Karpas-422 (cell line): Measurements from ENCODE around the gene NIPAL1. TPM values are rescaled to one million over a fixed set of nuclear protein-coding genes. Genes with fewer than 3 reads are reported as not detected.

Source experiments
- DNase-seq: peaks from one replicate; pipeline ENCODE4 v3.0.0-alpha.2; 2015
- H2AFZ ChIP-seq: fragments of 200-600 bp; sonication (generic); 2 replicates; pipeline ENCODE4 v1.6.1; 2014; ENCODE audit warnings: antibody characterized with exemption, low read length, mixed read lengths
- H3K27ac ChIP-seq: fragments of 200-600 bp; sonication (generic); 2 replicates; pipeline ENCODE4 v1.5.1; 2014; ENCODE audit warnings: mild to moderate bottlenecking, low read length, moderate library complexity
- H3K27me3 ChIP-seq: fragments of 200-600 bp; sonication (generic); 2 replicates; pipeline ENCODE4 v1.6.1; 2014; ENCODE audit warnings: low read length, mixed read lengths
- H3K36me3 ChIP-seq: fragments of 200-600 bp; sonication (generic); 2 replicates; pipeline ENCODE4 v1.6.1; 2014; ENCODE audit warnings: low read length, mixed read lengths; ENCODE audit not compliant: insufficient read depth
- H3K4me1 ChIP-seq: fragments of 200-600 bp; sonication (generic); 2 replicates; pipeline ENCODE4 v1.6.1; 2014; ENCODE audit warnings: mild to moderate bottlenecking, low read length, mixed read lengths
- H3K4me2 ChIP-seq: fragments of 200-600 bp; sonication (generic); 2 replicates; pipeline ENCODE4 v1.6.1; 2014; ENCODE audit warnings: low read length, low read depth, mild to moderate bottlenecking; ENCODE audit not compliant: poor library complexity, severe bottlenecking
- H3K4me3 ChIP-seq: fragments of 200-600 bp; sonication (generic); 2 replicates; pipeline ENCODE4 v1.5.1; 2014; ENCODE audit warnings: mild to moderate bottlenecking, antibody characterized with exemption, low read length, mixed read lengths
- H3K79me2 ChIP-seq: fragments of 200-600 bp; sonication (generic); 2 replicates; pipeline ENCODE4 v1.6.1; 2014; ENCODE audit warnings: mild to moderate bottlenecking, low read length, mixed read lengths
- H3K9ac ChIP-seq: fragments of 200-600 bp; sonication (generic); 2 replicates; pipeline ENCODE4 v1.6.0; 2014; ENCODE audit warnings: low read length
- H3K9me2 ChIP-seq: fragments of 200-600 bp; sonication (generic), shearing (Covaris generic); replicated peaks from 2 replicates; pipeline ENCODE4 v1.6.0; 2014; ENCODE audit warnings: mild to moderate bottlenecking, low read length, moderate library complexity; ENCODE audit not compliant: insufficient read depth
- H3K9me3 ChIP-seq: fragments of 300-700, 200-600 bp; sonication (generic); 2 replicates; pipeline ENCODE4 v1.6.1; 2014; ENCODE audit warnings: low read length, mixed read lengths
- H4K20me1 ChIP-seq: fragments of 200-600 bp; sonication (generic); 2 replicates; pipeline ENCODE4 v1.6.1; 2014; ENCODE audit warnings: mild to moderate bottlenecking, antibody characterized with exemption, low read length, low read depth; ENCODE audit not compliant: insufficient read depth
- total RNA-seq: library from RNA; depleted of rRNA; stranded (reverse); fragments of >200 nt; shearing (Covaris generic); gene quantifications from 2 replicates; pipeline ENCODE4 v1.2.3, GENCODE V29; 2014; ENCODE audit warnings: low replicate concordance

NIPAL1 gene
- total RNA-seq, 1 experiment from 2014 or later: 0.89 TPM

- Histone ChIP-seq H4K20me1 (no peaks in the 10 kb centered on the region), H3K4me2 (no peak overlapping the region), H3K36me3 (no peaks in the 10 kb centered on the region), H3K27ac (no peak overlapping the region), H3K4me1 (peaks cover 41% of the 10 kb centered on the region), H3K9me3 (no peaks in the 10 kb centered on the region), H3K9ac (no peak overlapping the region), H3K27me3 (no peaks in the 10 kb centered on the region), H3K4me3 (no peak overlapping the region), H3K9me2 (no peaks in the 10 kb centered on the region), H3K79me2 (no peaks in the 10 kb centered on the region), H2AFZ (no peak overlapping the region)
- no peak for DNase-seq
Measured at GRCh38 chr4:48049483-48049882, 32.9 kb downstream of the NIPAL1 start.

- Histone ChIP-seq H3K36me3 (no peaks in the 10 kb centered on the region), H3K4me2 (no peak overlapping the region), H3K4me1 (peaks cover 25% of the 10 kb centered on the region), H3K9ac (no peak overlapping the region), H3K27ac (no peak overlapping the region), H2AFZ (no peak overlapping the region), H3K4me3 (no peak overlapping the region), H3K9me3 (no peaks in the 10 kb centered on the region), H3K27me3 (no peaks in the 10 kb centered on the region), H3K79me2 (no peaks in the 10 kb centered on the region), H4K20me1 (no peaks in the 10 kb centered on the region), H3K9me2 (no peaks in the 10 kb centered on the region)
- DNase-seq: peak; percentile 34
Measured at GRCh38 chr4:48051078-48051477, 34.5 kb downstream of the NIPAL1 start.

GRCh38 chr4:48058617-48059530 lies 42.3 kb downstream of the NIPAL1 start:
- no peaks in the 10 kb centered on the region for H3K4me1 ChIP-seq
- DNase-seq: peak; percentile 38
- H3K27ac ChIP-seq: no peak overlapping the region
- no peaks in the 10 kb centered on the region for H3K27me3 ChIP-seq
- H3K4me2 ChIP-seq: no peak overlapping the region
- no peaks in the 10 kb centered on the region for H3K36me3 ChIP-seq
- no peak overlapping the region for H3K9ac ChIP-seq
- H3K79me2 ChIP-seq: no peaks in the 10 kb centered on the region
- H4K20me1 ChIP-seq: no peaks in the 10 kb centered on the region
- H3K4me3 ChIP-seq: no peak overlapping the region
- H3K9me3 ChIP-seq: no peaks in the 10 kb centered on the region
- no peak overlapping the region for H2AFZ ChIP-seq
- no peaks in the 10 kb centered on the region for H3K9me2 ChIP-seq

GRCh38 chr4:48064349-48064748 lies 47.8 kb downstream of the NIPAL1 start:
- Histone ChIP-seq H3K4me2 (no peak overlapping the region), H3K27ac (no peak overlapping the region), H3K4me1 (no peaks in the 10 kb centered on the region), H3K9me3 (no peaks in the 10 kb centered on the region), H4K20me1 (no peaks in the 10 kb centered on the region), H3K27me3 (no peaks in the 10 kb centered on the region), H3K9ac (no peak overlapping the region), H2AFZ (no peak overlapping the region), H3K36me3 (no peaks in the 10 kb centered on the region), H3K4me3 (no peak overlapping the region), H3K79me2 (no peaks in the 10 kb centered on the region), H3K9me2 (no peaks in the 10 kb centered on the region)
- DNase-seq: peak; percentile 38

GRCh38 chr4:48065587-48066052 lies 49.0 kb downstream of the NIPAL1 start:
- H3K4me3 ChIP-seq: no peak overlapping the region
- no peaks in the 10 kb centered on the region for H3K4me1 ChIP-seq
- H3K4me2 ChIP-seq: no peak overlapping the region
- H3K79me2 ChIP-seq: no peaks in the 10 kb centered on the region
- no peaks in the 10 kb centered on the region for H3K9me3 ChIP-seq
- H3K27me3 ChIP-seq: no peaks in the 10 kb centered on the region
- no peak overlapping the region for H3K27ac ChIP-seq
- H3K9me2 ChIP-seq: no peaks in the 10 kb centered on the region
- no peaks in the 10 kb centered on the region for H3K36me3 ChIP-seq
- H2AFZ ChIP-seq: no peak overlapping the region
- H3K9ac ChIP-seq: no peak overlapping the region
- peak; percentile 38 for DNase-seq
- H4K20me1 ChIP-seq: no peaks in the 10 kb centered on the region

GRCh38 chr4:48067536-48067935 lies 51.0 kb downstream of the NIPAL1 start:
- H4K20me1 ChIP-seq: no peaks in the 10 kb centered on the region
- H3K4me1 ChIP-seq: no peaks in the 10 kb centered on the region
- H3K27me3 ChIP-seq: no peaks in the 10 kb centered on the region
- H3K9me2 ChIP-seq: no peaks in the 10 kb centered on the region
- no peak overlapping the region for H3K4me2 ChIP-seq
- H3K36me3 ChIP-seq: no peaks in the 10 kb centered on the region
- no peak overlapping the region for H2AFZ ChIP-seq
- no peak overlapping the region for H3K9ac ChIP-seq
- no peaks in the 10 kb centered on the region for H3K9me3 ChIP-seq
- DNase-seq: no peak
- no peaks in the 10 kb centered on the region for H3K79me2 ChIP-seq
- no peak overlapping the region for H3K27ac ChIP-seq
- H3K4me3 ChIP-seq: no peak overlapping the region

- Histone ChIP-seq H3K27ac (no peak overlapping the region), H4K20me1 (no peaks in the 10 kb centered on the region), H3K4me1 (no peaks in the 10 kb centered on the region), H3K27me3 (no peaks in the 10 kb centered on the region), H3K4me2 (no peak overlapping the region), H3K9me3 (no peaks in the 10 kb centered on the region), H3K4me3 (no peak overlapping the region), H3K9ac (no peak overlapping the region), H3K36me3 (no peaks in the 10 kb centered on the region), H3K79me2 (no peaks in the 10 kb centered on the region), H3K9me2 (no peaks in the 10 kb centered on the region), H2AFZ (no peak overlapping the region)
- DNase-seq: peak; percentile 9
Measured at GRCh38 chr4:48068182-48068581, 51.6 kb downstream of the NIPAL1 start.

GRCh38 chr4:48069026-48069425 lies 52.5 kb downstream of the NIPAL1 start:
- Histone ChIP-seq H3K27me3 (no peaks in the 10 kb centered on the region), H3K9me3 (no peaks in the 10 kb centered on the region), H4K20me1 (no peaks in the 10 kb centered on the region), H3K79me2 (no peaks in the 10 kb centered on the region), H3K4me2 (no peak overlapping the region), H3K9ac (no peak overlapping the region), H3K4me3 (no peak overlapping the region), H3K9me2 (no peaks in the 10 kb centered on the region), H3K36me3 (no peaks in the 10 kb centered on the region), H2AFZ (no peak overlapping the region), H3K4me1 (no peaks in the 10 kb centered on the region), H3K27ac (no peak overlapping the region)
- peak; percentile 33 for DNase-seq
